COLO829 (cell line): ENCODE data around the gene CATSPER2.
"Not testable (repeated sequence)": the region's sequence is repeated elsewhere in the genome, so short reads cannot be mapped to it uniquely, and the experiment has no call there.

Experiments used
- DNase-seq: peaks from one replicate; pipeline ENCODE4 v3.0.0; 2012; ENCODE audit warnings: low spot score

Gene CATSPER2

DNA sequence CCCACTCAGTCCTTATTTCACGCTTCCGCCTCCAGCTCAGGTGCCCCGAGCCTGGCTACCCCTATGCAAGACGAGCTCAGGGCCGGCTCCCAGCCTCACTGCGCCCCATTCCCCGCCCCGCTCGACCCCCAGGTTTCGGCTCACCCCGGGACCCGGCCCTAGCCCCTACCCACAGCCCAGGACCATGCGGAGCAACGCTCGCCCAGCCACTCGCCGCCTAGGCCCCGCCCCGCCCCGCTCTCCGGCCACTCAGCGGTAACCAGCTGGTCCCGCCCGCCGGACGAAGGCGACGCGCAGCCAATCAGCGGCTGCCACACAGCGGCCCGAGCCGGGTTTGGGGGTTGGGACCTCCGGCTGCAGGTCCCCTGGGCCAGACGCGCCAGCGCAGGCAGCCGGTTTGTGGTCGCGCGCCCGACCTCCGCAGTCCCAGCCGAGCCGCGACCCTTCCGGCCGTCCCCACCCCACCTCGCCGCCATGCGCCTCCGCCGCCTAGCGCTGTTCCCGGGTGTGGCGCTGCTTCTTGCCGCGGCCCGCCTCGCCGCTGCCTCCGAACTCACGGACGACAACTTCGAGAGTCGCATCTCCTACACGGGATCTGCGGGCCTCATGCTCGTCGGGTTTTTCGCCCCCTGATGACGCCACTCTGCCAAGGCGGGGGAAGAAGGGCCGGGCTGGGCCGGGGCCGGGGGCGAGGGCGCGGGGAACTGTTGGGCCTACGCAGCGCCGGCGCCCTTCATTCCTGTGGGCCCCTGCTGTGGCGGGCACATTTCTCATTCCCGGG, at the start of gene CATSPER2:
CATSPER2 (minus strand) TSS at position 196 of the 781 bp plus-strand sequence. CDS start 783 bp downstream, outside the sequence.
- no peak for DNase-seq

DNA sequence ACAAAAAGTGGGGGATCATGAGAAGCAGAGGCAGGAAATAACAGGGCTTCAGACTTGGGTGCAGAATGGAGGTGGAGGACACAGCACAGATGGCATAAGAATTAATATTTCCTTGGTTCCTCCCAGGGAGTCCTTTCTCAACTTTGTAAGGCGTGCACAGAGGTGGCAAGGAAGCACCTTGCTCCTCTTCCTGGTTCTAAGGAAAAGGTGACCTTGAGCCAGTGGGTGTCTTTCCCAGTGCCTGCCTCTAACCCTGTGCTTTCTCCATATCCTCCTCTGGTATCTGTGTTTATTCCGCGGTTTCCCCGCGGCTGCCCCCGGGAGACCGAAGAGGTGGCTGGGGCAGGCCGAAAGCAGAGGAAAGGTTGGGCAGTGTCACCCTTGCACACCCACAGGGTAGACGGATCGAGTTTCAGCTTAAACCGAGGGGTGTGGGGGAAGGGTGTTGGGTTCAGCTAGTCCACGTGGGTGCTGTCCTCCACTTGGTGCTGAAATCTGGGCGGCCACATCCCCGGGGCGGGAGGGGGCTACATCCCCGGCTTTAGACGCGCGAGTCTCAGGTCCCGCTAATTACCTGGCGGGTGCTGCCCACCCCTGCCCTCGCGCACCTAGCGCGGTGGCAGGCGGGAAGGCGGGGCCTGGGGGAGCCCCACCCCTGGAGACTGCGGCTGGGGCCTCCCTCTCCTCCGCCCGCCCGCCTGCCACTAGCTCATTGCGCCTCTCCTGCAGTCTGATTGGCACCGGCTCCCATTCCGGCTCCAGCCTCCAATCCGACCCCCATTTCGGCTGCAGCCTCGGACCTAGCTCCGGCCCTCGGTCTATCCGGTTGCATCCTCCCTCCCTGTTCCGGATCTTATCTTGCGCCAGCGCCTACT, 44.7 kb upstream of the CATSPER2 start, which contains the start of gene CKMT1A:
CKMT1A (plus strand) TSS at position 712 of the 875 bp plus-strand sequence. CDS start 192 bp downstream, outside the sequence.
- not testable (repeated sequence) for DNase-seq

DNA sequence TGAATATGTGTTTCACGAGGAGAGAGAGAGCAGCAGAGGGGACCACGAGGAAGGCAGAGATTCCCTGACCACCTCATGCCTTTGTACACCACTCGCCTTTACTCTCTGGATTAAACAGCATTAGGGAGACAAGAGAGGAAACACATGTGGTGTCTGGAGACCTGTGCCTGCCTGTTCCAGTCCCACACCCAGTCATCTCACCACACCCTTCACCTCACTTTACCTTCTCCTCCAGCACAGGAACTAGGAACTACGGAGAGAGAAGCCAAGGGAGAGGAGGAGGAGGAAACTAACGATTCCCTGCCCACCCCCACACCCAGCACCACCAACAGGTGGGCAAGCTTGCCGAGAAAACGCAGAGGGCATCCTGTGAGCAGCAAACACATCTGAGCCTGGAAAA, 44.0 kb upstream of the CATSPER2 start:
- not testable (repeated sequence) for DNase-seq

DNA sequence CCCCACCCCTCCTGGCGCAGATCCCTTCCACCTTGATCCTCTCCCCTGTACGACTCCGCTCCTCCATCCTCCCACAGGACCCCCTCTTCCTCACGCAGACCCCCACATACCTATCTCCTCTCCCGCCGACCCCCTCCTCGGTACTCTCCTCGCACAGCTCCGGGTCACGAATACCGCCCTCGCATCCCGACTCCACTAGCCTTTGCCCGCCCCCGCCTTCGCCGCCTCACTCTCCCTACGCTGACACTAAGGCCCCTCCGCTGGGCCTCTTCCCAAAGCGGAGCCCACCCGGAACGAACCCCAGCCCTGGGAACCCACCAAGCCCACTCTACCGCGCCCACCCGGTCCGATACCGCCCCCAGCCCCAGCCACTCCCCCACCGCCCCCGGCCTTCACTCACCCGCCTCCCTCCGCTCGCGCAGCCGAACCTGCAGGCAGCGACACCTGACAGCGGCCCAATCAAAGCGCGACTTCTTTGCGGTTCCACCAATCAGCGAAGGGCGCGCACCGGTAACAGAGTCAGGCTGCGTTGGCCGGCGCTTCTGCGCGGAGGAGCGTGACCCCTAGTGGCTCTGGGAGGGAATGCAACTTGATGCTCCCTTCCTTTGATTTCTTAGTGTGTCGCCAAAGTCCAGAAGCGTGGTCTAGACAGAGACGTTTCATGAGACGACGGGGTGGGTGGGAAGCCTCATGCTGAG, 41.1 kb upstream of the CATSPER2 start:
- not testable (repeated sequence) for DNase-seq

DNA sequence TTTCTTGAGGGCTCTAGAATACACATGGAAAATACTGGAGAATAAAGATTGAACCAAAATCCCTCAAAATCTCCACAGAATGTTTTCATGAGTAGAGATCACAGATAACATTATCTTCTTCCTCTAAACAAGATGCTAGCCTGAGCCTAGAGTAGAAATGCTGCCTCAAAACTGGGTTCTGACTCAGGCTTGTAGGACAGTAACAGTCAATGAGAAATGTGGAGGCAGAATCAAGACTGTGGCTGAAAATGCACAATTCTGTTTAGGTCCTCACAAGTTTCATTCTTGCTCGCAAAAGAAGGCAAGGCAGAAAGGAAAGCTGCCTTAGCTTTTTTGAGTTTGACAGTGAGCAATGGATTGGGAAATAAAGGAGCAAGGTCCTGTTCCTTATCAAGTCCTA, 25.5 kb upstream of the CATSPER2 start:
- DNase-seq = not testable (repeated sequence)

DNA sequence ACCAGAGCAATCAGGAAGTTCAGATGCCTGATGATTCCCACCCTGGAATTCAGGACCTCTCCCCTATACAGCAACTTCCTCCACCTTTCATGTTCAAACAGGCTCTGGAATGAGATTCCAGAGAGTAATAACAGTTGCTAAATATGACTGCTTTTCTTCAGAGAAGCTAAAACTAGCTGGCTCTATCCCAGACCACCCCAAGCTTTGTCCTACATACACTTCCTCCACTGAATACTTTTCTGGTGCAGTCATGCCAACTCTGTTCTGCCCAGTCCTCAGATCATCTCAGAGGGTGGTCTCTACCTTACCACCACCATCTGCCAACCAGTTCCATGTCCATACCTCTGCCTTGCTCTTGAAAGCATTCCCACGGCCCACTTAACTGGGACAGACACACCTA, 17.5 kb upstream of the CATSPER2 start:
- DNase-seq = not testable (repeated sequence)

DNA sequence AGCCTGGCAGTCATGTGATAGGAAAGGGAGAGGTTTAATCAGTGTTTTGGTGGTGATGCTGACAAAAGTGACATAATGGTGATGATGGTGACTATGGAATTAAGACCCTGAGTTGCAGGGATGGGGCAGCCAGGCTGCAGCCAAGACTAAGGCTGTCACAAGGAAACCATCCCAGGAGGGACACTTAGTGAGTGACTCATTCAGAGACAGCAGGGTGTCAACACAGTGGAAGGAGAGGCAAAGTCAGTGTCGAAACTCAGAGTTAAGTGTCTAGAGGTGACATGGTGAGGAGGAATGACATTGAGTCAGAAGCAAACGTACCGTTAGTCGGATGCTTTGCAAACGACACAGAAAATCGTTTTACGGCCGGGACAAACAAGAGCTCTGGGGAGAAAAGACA, 14.7 kb upstream of the CATSPER2 start:
- not testable (repeated sequence) for DNase-seq

DNA sequence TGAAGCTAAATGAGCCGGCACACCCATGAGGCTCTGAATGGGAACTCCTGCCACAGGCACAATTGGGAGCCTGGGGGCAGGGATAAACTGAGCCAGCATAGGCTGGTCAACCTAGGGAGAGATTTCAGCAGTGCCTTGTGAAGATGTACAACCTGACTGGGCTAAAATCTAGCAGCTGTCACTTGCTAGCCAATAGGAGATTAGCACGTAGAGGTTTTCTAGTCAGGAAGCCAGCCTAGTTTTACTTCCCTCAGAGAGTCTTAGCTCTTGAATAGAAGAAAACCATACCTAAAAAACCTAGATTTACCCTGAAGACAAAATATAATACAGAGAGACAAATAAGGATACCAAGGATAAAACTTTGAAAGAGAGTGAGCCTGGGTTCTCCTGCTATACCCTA, 13.6 kb upstream of the CATSPER2 start:
- not testable (repeated sequence) for DNase-seq

DNA sequence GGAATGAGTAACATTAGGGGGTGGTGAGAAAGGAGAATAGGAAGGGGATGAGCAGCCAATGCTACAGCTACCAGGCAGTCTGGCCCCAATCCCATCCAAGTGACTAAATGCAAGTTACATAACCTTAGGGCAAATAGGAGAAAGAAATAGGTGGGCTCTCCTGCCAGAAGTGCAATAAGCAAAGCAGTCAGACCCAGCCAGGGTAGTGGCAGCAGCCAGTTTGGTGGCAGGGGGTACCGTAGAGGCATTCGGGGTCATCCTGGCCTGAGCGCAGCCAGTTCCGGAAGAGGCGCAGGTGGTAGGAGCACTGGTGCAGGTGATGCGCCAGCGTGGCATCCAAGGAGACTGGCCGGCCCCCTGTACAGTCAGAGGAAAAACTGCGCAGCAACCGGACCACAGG, 11.1 kb upstream of the CATSPER2 start:
- DNase-seq = not testable (repeated sequence)

DNA sequence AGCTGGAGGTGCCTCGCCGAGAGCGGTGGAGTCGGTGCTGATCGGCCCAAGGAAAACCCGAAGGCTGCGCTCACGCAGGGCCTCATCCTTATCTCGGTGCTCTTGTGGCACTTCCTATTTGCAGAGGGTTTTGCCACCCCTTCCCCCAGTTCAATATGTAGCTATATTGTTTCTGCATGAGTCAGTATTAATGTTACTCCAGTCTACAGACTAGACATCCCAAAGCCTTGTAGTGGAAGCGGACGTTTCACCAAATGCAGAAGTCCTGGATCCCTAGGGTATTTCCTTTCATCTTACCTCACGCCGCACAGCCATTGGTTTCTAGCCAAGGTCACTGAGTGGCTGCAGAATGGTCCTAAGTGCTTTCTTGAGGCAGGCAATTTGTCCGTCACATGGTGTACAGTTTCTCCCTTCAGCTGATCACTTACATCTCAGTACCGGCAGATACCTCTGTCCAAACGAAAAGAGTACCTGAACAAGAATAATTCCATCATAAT, 834 bp upstream of the CATSPER2 start:
- DNase-seq = not testable (repeated sequence)

DNA sequence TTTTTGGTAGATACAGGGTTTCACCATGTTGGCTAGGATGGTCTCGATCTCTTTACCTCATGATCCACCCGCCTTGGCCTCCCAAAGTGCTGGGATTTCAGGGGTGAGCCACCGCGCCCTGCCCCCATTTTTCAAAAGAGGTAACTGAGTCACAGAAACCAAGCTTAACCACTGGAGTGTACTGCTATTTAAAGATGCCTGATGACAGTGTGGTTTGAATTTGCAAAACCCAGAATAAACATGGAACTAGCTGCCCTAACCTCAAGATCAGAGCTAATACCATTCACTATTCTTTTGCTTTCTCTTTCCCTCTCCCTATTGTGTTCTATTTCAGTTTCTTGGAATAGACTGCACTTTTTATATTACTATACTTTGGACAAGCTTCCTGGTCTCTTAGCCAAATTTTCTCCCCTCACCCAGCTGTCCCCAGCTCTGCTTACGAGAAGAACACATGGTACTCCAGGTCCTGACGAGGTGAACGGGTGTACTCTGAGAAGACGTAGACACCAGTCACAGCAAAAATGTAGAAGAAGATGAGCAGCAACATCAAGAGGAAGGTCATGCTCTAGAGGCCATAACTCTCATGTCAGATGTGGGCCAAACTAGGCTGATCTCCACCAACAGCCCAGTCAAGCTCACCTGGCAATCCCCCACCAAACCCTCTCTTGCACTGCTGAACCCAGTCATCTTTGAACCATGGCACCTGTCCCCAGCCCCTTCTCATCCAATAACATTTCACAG, 10.0 kb downstream of the CATSPER2 start:
- DNase-seq = not testable (repeated sequence)

DNA sequence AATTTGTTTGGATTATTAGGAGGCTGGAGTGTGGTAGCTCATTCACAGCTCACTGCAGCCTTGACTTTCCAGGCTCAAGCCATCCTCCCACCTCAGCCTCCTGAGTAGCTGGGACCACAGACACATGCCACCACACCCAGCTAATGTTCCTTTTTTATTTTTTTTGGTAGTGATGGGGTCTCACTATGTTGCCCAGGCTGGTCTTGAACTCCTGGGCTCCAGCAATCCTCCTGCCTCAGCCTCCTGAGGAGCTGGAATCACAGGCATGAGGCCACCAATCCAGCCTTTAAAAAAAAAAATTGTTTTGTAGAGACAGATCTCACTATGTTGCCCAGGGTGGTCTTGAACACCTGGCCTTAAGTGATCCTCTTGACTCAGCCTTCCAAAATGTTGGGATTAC, 21.7 kb downstream of the CATSPER2 start:
- not testable (repeated sequence) for DNase-seq

DNA sequence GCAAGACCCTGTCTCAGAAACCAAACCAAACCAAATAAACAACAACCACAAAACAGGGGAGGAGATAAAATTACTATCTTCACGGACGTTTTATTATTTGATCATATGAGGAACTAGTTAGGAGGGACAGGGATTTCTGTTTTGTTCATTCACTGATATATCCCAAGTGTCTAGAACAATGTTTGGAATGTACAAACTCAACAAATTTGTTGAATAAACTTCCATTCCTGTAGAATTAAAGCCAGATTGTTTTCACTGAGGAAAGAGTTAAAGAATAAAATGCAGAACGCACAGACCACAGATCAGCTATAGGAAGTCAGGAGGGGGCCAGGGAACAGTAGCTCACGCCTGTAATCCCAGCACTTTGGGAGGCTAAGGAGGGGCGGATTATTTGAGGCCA, 23.5 kb downstream of the CATSPER2 start:
- no peak for DNase-seq

DNA sequence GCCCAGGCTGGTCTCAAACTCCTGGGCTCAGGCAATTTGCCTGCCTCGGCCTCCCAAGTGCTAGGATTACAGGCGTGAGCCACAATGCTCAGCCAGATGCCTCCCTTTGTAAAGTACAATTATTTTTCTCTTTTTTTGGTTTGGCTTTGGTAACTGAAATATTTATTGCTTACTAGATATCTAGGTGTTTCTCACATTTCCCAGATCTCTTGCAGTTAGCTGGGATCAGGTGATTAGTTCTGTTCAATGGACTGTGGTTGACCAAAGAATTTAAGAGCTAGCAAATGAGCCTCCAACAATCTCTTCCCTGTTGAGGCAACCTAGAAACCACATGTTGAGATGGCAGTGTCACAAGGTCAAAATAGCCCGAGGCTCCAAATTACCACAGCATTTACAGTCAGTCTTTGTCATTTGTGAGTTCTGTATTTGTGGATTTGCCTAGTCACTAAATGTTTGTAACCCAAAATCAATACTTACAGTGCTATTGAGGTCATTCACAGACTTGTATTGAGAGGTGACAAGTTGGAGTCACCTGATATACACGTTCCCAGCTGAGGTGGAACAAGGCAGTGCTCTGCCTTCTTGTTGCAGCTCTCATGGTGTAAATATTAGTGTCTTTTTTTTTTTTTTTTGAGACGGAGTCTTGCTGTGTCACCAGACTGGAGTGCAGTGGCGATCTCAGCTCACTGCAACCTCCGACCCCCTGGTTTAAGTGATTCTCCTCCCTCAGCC, 26.4 kb downstream of the CATSPER2 start:
- DNase-seq = peak; percentile 53

DNA sequence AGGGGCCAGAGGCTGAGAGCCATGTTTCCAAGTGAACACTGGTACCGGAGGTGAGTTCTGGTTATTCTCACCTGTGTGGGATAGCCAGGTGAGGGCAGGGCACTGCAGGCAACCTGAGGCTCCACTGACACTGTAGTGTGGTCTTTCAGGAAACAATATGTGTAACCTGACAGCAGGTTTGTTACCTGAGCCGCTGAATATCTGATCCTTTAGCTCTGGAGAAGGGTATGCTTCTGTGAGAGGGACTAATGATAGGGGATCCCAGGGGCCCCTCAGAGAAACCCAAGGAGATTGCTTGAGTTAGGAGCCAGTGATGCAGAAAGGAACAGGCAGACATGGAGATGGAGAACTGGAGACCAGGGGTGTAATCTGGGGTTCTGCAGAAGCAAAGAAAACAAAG, 29.9 kb downstream of the CATSPER2 start, which contains the start of gene STRC:
STRC (minus strand) TSS at position 101 of the 400 bp plus-strand sequence; CDS start at position 23, 78 bp downstream.
- DNase-seq = not testable (repeated sequence)

DNA sequence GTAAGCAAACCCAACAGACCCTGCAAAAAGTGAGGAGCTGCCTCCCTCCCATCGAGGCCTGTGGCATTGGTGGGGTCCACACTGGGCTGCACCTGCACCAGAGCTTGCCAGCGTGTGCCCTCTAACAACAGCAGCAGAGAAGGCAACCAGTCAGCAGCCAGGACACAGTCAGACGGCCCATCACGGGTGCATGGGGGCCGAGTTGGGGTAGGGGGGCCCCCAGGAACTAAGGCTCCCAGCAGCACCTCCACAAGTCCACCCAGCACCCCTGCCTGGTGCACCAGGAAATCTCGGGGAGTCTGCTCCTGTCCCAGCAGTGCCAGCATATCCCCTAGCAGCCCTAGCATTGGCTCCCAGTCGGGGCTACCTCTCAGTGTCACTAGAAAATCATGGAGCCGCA, 30.9 kb downstream of the CATSPER2 start:
- not testable (repeated sequence) for DNase-seq

DNA sequence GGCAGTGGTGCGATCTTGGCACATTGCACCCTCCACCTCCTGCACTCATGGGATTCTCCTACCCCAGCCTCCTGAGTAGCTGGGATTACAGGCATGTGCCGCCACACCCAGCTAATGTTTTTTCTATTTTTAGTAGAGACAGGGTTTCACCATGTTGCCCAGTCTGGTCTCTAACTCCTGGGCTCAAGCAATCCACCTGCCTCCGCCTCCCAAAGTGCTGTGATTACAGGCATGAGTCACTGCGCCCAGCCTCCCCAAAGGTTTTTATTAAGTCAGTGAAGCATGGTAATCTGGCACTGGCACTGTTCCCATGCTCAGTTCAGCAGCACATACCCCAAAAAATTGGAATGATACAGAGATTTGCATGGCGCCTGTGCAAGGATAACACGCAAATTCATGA, 46.4 kb downstream of the CATSPER2 start:
- not testable (repeated sequence) for DNase-seq

DNA sequence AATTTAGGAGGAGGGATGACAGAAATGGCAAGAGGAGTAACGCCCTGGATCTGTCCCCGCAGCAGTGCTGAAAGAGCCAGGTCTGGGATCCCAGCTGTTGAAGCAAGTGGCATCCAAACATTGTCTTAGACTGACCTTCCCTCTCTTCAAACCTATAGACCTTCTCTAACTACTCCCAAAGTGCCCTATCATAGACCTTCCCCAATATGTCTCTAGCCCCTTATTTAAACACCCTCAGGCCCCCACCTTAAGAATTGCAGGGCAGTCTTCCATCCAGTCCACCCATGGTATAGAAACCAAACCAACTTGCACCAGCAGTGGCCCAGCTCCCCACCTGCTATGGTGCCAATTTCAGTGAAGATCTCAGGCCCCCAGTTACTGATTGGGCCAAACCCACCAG, 48.4 kb downstream of the CATSPER2 start:
- DNase-seq = not testable (repeated sequence)

DNA sequence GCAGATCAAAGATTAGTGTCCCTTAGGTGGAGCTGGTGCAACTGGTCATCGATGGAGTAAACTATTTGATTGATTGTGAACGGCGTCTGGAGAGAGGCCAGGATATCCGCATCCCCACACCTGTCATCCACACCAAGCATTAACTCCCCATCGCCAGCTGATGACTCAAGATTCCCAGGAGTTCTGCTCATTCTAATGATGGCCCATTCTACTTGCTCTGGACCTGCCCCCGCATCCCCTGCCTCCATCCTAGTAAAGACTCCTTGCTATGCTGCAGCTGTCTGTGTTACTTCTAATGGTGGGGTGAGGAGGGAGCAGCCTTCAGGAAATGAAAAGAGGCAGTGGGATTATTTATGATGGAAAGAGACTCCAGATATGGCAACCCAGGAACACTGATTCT, 49.5 kb downstream of the CATSPER2 start:
- DNase-seq = not testable (repeated sequence)
